HUES6 (cell line): Measurements from ENCODE around the gene TTLL3.

Source experiments
- H3K27ac ChIP-seq: 2 replicates; pipeline ENCODE4 v1.7.0; 2013; ENCODE audit warnings: low read depth, mild to moderate bottlenecking, low read length, inconsistent platforms
- H3K27me3 ChIP-seq: 2 replicates; pipeline ENCODE4 v1.6.1; 2013; ENCODE audit warnings: low read length; ENCODE audit not compliant: control insufficient read depth, insufficient read depth
- H3K36me3 ChIP-seq: 2 replicates; pipeline ENCODE4 v1.6.1; 2013; ENCODE audit warnings: low read length; ENCODE audit not compliant: control insufficient read depth, insufficient read depth
- H3K4me1 ChIP-seq: 2 replicates; pipeline ENCODE4 v1.6.1; 2013; ENCODE audit warnings: low read length; ENCODE audit not compliant: control insufficient read depth, insufficient read depth
- H3K4me3 ChIP-seq: 2 replicates; pipeline ENCODE4 v1.5.1; 2013; ENCODE audit warnings: low read depth, low read length
- H3K9ac ChIP-seq: one replicate; pipeline ENCODE4 v1.6.1; 2013; ENCODE audit warnings: mild to moderate bottlenecking, low read length
- H3K9me3 ChIP-seq: 2 replicates; pipeline ENCODE4 v1.6.1; 2013; ENCODE audit warnings: low read depth, low read length; ENCODE audit not compliant: control insufficient read depth, insufficient read depth

TTLL3 gene

GRCh38 chr3:9807981-9808344 lies 2.1 kb upstream of the TTLL3 start:
- H3K4me1 ChIP-seq: peaks cover 13% of the 10 kb centered on the region; the same call in 1 of the 2 replicates
- no peaks in the 10 kb centered on the region for H3K9me3 ChIP-seq
- peaks cover 46% of the 10 kb centered on the region for H3K36me3 ChIP-seq
- H3K27me3 ChIP-seq: peaks cover 12% of the 10 kb centered on the region
- H3K27ac ChIP-seq: no peak overlapping the region
- no peak overlapping the region for H3K4me3 ChIP-seq
- no peak overlapping the region for H3K9ac ChIP-seq

- H3K36me3 ChIP-seq: peaks cover 44% of the 10 kb centered on the region
- no peak overlapping the region for H3K4me3 ChIP-seq
- no peaks in the 10 kb centered on the region for H3K9me3 ChIP-seq
- H3K4me1 ChIP-seq: peaks cover 13% of the 10 kb centered on the region; the same call in 1 of the 2 replicates
- no peak overlapping the region for H3K27ac ChIP-seq
- no peak overlapping the region for H3K9ac ChIP-seq
- H3K27me3 ChIP-seq: peaks cover 12% of the 10 kb centered on the region
These were observed 1.6 kb upstream of the TTLL3 start for GRCh38 chr3:9808345-9809037.

GRCh38 chr3:9809239-9809614 lies 835 bp upstream of the TTLL3 start:
- H3K27ac ChIP-seq: no peak overlapping the region
- H3K27me3 ChIP-seq: peaks cover 12% of the 10 kb centered on the region
- peaks cover 36% of the 10 kb centered on the region for H3K36me3 ChIP-seq
- H3K4me3 ChIP-seq: peak overlapping the region; percentile 61
- H3K9me3 ChIP-seq: no peaks in the 10 kb centered on the region
- H3K4me1 ChIP-seq: peaks cover 13% of the 10 kb centered on the region; the same call in 1 of the 2 replicates
- peak overlapping the region; percentile 80 for H3K9ac ChIP-seq

- Histone ChIP-seq H3K9ac (peak overlapping the region; percentile 80), H3K9me3 (no peaks in the 10 kb centered on the region), H3K4me1 (peaks cover 13% of the 10 kb centered on the region; the same call in 1 of the 2 replicates), H3K4me3 (peak overlapping the region; percentile 61), H3K36me3 (peaks cover 25% of the 10 kb centered on the region), H3K27me3 (peaks cover 12% of the 10 kb centered on the region), H3K27ac (no peak overlapping the region)
These were observed 340 bp downstream of the TTLL3 start for GRCh38 chr3:9810433-9810770.

- H3K4me3 ChIP-seq: peak overlapping the region; percentile 61
- H3K27me3 ChIP-seq: peaks cover 12% of the 10 kb centered on the region
- peaks cover 20% of the 10 kb centered on the region for H3K36me3 ChIP-seq
- peaks cover 13% of the 10 kb centered on the region; the same call in 1 of the 2 replicates for H3K4me1 ChIP-seq
- no peak overlapping the region for H3K9ac ChIP-seq
- no peak overlapping the region for H3K27ac ChIP-seq
- no peaks in the 10 kb centered on the region for H3K9me3 ChIP-seq
These were observed 784 bp downstream of the TTLL3 start for GRCh38 chr3:9810846-9811245.

GRCh38 chr3:9812870-9813483 lies 2.9 kb downstream of the TTLL3 start:
- Histone ChIP-seq H3K27me3 (peaks cover 12% of the 10 kb centered on the region), H3K9ac (no peak overlapping the region), H3K36me3 (peaks cover 6% of the 10 kb centered on the region; the same call in 1 of the 2 replicates), H3K27ac (no peak overlapping the region), H3K4me1 (peaks cover 13% of the 10 kb centered on the region; the same call in 1 of the 2 replicates), H3K9me3 (no peaks in the 10 kb centered on the region), H3K4me3 (no peak overlapping the region)

GRCh38 chr3:9815986-9816385 lies 5.9 kb downstream of the TTLL3 start:
- H3K9me3 ChIP-seq: no peaks in the 10 kb centered on the region
- H3K4me1 ChIP-seq: no peaks in the 10 kb centered on the region
- peaks cover 6% of the 10 kb centered on the region; the same call in 1 of the 2 replicates for H3K36me3 ChIP-seq
- H3K9ac ChIP-seq: no peak overlapping the region
- H3K27me3 ChIP-seq: peaks cover 5% of the 10 kb centered on the region; the same call in 1 of the 2 replicates
- no peak overlapping the region for H3K27ac ChIP-seq
- no peak overlapping the region for H3K4me3 ChIP-seq

GRCh38 chr3:9817436-9817835 lies 7.4 kb downstream of the TTLL3 start:
- Histone ChIP-seq H3K9ac (no peak overlapping the region), H3K36me3 (peaks cover 6% of the 10 kb centered on the region; the same call in 1 of the 2 replicates), H3K27ac (no peak overlapping the region), H3K9me3 (no peaks in the 10 kb centered on the region), H3K27me3 (no peaks in the 10 kb centered on the region), H3K4me1 (no peaks in the 10 kb centered on the region), H3K4me3 (no peak overlapping the region)

GRCh38 chr3:9818666-9819335 lies 8.7 kb downstream of the TTLL3 start:
- Histone ChIP-seq H3K4me1 (no peaks in the 10 kb centered on the region), H3K4me3 (no peak overlapping the region), H3K36me3 (no peaks in the 10 kb centered on the region), H3K9ac (no peak overlapping the region), H3K27me3 (no peaks in the 10 kb centered on the region), H3K9me3 (no peaks in the 10 kb centered on the region), H3K27ac (no peak overlapping the region)

- H3K27me3 ChIP-seq: no peaks in the 10 kb centered on the region
- H3K27ac ChIP-seq: no peak overlapping the region
- H3K9me3 ChIP-seq: no peaks in the 10 kb centered on the region
- H3K9ac ChIP-seq: no peak overlapping the region
- no peaks in the 10 kb centered on the region for H3K4me1 ChIP-seq
- no peak overlapping the region for H3K4me3 ChIP-seq
- H3K36me3 ChIP-seq: no peaks in the 10 kb centered on the region
These were observed 10.5 kb downstream of the TTLL3 start for GRCh38 chr3:9820543-9820942.

GRCh38 chr3:9820946-9821345 lies 10.9 kb downstream of the TTLL3 start:
- Histone ChIP-seq H3K4me1 (no peaks in the 10 kb centered on the region), H3K9ac (no peak overlapping the region), H3K27ac (no peak overlapping the region), H3K9me3 (no peaks in the 10 kb centered on the region), H3K4me3 (no peak overlapping the region), H3K27me3 (no peaks in the 10 kb centered on the region), H3K36me3 (no peaks in the 10 kb centered on the region)
